Heart right ventricle (tissue), 16 donors: ENCODE results near the gene LRRC7. TPM values are rescaled to one million over a fixed set of nuclear protein-coding genes. Genes with fewer than 3 reads are reported as not detected.

ENCODE experiments used
- ATAC-seq, 8 donors: fragments of 200-7000 bp; cut with Tn5 transposase; one replicate each; pipeline ENCODE4 v1.9.1; 2020; ENCODE audit warnings: mild to moderate bottlenecking in 8 of 8, moderate library complexity in 8 of 8, moderate number of reproducible peaks in 1 of 8
- DNase-seq, 2 donors: peaks; one replicate each; pipeline ENCODE4 v3.0.0-alpha.2; 2020
- H3K27ac ChIP-seq, 10 donors: fragments of 200-600 bp; sonication (generic) in 2 of 10; one replicate each; pipeline versions ENCODE4 v1.5.0 to v1.8.0; 2020 to 2022; ENCODE audit warnings: mild to moderate bottlenecking in 3 of 10
- H3K27me3 ChIP-seq, 7 donors: fragments of 200-600 bp; one replicate each; pipeline ENCODE4 v1.8.0; 2021 to 2022; ENCODE audit warnings: mild to moderate bottlenecking in 2 of 7
- H3K36me3 ChIP-seq, 9 donors: fragments of 200-600 bp; sonication (generic) in 1 of 9; one replicate each; pipeline versions ENCODE4 v1.5.0 to v1.8.0; 2020 to 2022; ENCODE audit warnings: mild to moderate bottlenecking in 2 of 9
- H3K4me1 ChIP-seq, 9 donors: fragments of 200-600 bp; sonication (generic) in 1 of 9; one replicate each; pipeline versions ENCODE4 v1.5.0 to v1.8.0; 2020 to 2022; ENCODE audit warnings: mild to moderate bottlenecking in 4 of 9
- H3K4me3 ChIP-seq, 10 donors: fragments of 200-600 bp; sonication (generic) in 2 of 10; one replicate each; pipeline versions ENCODE4 v1.5.0 to v1.8.0; 2020 to 2022; ENCODE audit warnings: mild to moderate bottlenecking in 7 of 10, moderate library complexity in 2 of 10
- H3K9me3 ChIP-seq, 11 donors: fragments of 200-600 bp in 10 of 11; sonication (generic) in 2 of 11; one replicate each; pipeline versions ENCODE4 v1.5.0 to v1.8.0; 2013 to 2022; ENCODE audit warnings: mild to moderate bottlenecking in 2 of 11, control low read depth in 1 of 11, moderate library complexity in 1 of 11
- WGBS, 2 donors: extraction: QIAGEN DNeasy Blood & Tissue Kit; methylation state at CpG; one replicate each; pipeline ENCODE4 v1.1.7; 2013; ENCODE audit warnings: inconsistent platforms in 1 of 2; 5-methylcytosine and 5-hydroxymethylcytosine counted together
- intact Hi-C, 10 donors: fragments of 100-400 bp; cut with DNase I; formaldehyde crosslinking; loops; one replicate each; pipeline versions ENCODE4 v1.11.1 to v1.14.2; 2022
- polyA plus RNA-seq, 2 donors: library from polyadenylated mRNA; stranded (reverse); fragments of 200-250 nt; gene quantifications; one replicate each; pipeline ENCODE4 v1.2.3, GENCODE V29; 2013
- total RNA-seq, 10 donors: library from RNA; stranded (reverse); fragmentation: NEBNext Ultra II Directional in 3 of 10; extraction: Animal tissue kit (Norgen Biotek cat#: 25700) in 3 of 10; gene quantifications; one replicate each; pipeline versions ENCODE4 v1.2.1 to v1.2.4, GENCODE V29; 2021 to 2023
- TF ChIP-seq, protein P1 (sequence below), 9 donors: fragments of 200-600 bp; sonication (generic) in 2 of 9; IDR thresholded peaks; one replicate each; pipeline versions ENCODE4 v1.5.0 to v1.8.0; 2021 to 2022; ENCODE audit warnings: antibody characterized with exemption in 9 of 9, mild to moderate bottlenecking in 5 of 9, moderate library complexity in 1 of 9
- donor health status: Arrhythmogenic right ventricular cardiomyopathy.
- donor health status: ischemic (EF 13 %, LVEDD 7.1; RV severe dilation, severe dysfunction).
- donor health status: healthy with polysubstance abuse.
- donor health status: DM: no; HTN: yes; CAD: no.
- donor health status: DM: no; HTN: no; CAD: no.
- donor health status: ischemic (EF 25% LVEDD 6.9; RV normal size, moderate dysfunction).
- donor health status: ischemic (EF 25% LVEDD 5.7; RV mildly dilated, moderate dysfunction).
- donor health status: healthy.
- donor health status: DM: yes; HTN: yes; CAD: no.
- donor health status: Ischemic cardiomyopathy.
- donor health status: ischemic (EF 35%, LVEDD 5.7; RV mildly dilated, moderate dysfunction).
- donor health status: nonischemic (EF 11% LVEDD 7.7; RV severe dilation, severe dysfunction).
- donor health status: DM: yes; HTN: yes; CAD: no.
- donor health status: PGD.
- donor health status: ischemic (EF 29% LVEDD 5.4; RV normal size, mild dysfunction).
- donor health status: nonischemic (EF 23%, LVEDD 6.1; RV moderate dilation, normal function).

The LRRC7 gene
- total and polyA plus RNA-seq, 12 donors = 0.03 to 2.1 (median 0.59) TPM

DNA sequence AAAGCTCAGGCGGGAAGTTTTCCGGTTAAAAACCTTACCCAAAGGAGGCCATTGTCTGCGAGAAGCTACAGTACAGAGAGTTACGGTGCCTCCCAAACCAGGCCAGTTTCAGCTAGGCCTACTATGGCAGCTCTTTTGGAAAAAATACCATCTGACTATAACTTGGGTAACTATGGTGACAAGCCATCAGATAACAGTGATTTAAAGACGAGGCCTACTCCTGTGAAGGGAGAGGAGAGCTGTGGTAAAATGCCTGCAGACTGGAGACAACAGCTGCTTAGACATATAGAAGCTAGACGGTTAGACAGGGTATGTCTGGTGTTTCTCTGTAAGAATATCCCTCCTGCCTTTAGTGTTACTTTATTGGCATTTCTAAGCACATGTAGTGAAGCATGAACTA is 471.8 kb downstream of the LRRC7 start:
- H3K9me3 ChIP-seq = no peaks in the 10 kb centered on the region
- intact Hi-C loops = no loop called here
- DNase-seq (no peak), ATAC-seq (no peak)
- TF ChIP-seq, protein P1, sequence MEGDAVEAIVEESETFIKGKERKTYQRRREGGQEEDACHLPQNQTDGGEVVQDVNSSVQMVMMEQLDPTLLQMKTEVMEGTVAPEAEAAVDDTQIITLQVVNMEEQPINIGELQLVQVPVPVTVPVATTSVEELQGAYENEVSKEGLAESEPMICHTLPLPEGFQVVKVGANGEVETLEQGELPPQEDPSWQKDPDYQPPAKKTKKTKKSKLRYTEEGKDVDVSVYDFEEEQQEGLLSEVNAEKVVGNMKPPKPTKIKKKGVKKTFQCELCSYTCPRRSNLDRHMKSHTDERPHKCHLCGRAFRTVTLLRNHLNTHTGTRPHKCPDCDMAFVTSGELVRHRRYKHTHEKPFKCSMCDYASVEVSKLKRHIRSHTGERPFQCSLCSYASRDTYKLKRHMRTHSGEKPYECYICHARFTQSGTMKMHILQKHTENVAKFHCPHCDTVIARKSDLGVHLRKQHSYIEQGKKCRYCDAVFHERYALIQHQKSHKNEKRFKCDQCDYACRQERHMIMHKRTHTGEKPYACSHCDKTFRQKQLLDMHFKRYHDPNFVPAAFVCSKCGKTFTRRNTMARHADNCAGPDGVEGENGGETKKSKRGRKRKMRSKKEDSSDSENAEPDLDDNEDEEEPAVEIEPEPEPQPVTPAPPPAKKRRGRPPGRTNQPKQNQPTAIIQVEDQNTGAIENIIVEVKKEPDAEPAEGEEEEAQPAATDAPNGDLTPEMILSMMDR (IDR thresholded peaks at IDR 0.05) = no peak
- H3K27me3 ChIP-seq = no peaks in the 10 kb centered on the region
- no peak overlapping the region for H3K27ac ChIP-seq
- H3K4me3 ChIP-seq = no peak overlapping the region
- 81 to 83% methylated on average over 6 of the region's 6 CpGs for WGBS, 2 donors
- H3K36me3 ChIP-seq = no peaks in the 10 kb centered on the region
- peaks cover 0 to 10% (median 0%) of the 10 kb centered on the region in 9 donors for H3K4me1 ChIP-seq

DNA sequence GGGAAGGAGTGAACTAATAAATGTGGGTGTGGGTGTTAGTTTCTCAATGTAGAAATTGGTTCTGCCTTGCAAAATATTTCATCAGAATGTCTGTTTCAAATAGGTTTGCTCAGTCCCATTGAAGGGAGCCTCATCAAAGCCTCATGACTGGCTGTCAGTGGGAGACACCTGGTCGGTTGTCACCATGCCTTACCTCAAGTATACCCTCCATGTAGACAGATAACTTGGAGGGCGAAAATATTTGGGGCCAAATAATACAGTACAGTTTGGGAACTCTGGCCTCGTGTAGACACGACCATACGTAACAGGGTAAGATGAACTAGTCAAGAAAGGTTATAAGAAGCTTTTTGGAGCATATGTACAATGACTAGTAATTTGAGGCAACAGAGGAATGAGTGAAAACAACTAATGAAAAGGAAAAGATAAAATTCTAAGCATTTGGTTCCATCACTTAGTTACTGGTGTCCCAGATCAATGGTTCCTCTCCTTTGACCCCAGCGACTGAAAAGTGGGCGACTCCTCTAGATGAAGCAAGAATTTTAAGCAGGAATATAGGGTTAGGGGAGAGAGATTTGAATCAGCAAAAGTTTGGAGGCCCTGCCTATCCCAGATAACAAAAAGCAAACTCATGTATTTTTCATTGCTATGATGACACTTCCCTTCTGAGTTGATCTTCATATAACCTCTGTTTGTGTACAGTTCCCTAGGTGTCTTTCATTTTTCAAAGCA is 473.8 kb downstream of the LRRC7 start:
- H3K4me1 ChIP-seq = peaks cover 0 to 10% (median 0%) of the 10 kb centered on the region in 9 donors
- 90 to 93% methylated on average over 7 of the region's 7 CpGs for WGBS, 2 donors
- H3K27me3 ChIP-seq = no peaks in the 10 kb centered on the region
- H3K4me3 ChIP-seq = no peak overlapping the region
- H3K9me3 ChIP-seq = no peaks in the 10 kb centered on the region
- intact Hi-C loops = no loop called here
- DNase-seq (no peak), ATAC-seq (no peak)
- no peaks in the 10 kb centered on the region for H3K36me3 ChIP-seq
- TF ChIP-seq, protein P1 (IDR thresholded peaks at IDR 0.05) = no peak
- no peak overlapping the region for H3K27ac ChIP-seq

- H3K27ac ChIP-seq = no peak overlapping the region
- TF ChIP-seq, protein P1 (IDR thresholded peaks at IDR 0.05) = no peak
These were observed 474.5 kb downstream of the LRRC7 start for GRCh38 chr1:70042090-70042731.

DNA sequence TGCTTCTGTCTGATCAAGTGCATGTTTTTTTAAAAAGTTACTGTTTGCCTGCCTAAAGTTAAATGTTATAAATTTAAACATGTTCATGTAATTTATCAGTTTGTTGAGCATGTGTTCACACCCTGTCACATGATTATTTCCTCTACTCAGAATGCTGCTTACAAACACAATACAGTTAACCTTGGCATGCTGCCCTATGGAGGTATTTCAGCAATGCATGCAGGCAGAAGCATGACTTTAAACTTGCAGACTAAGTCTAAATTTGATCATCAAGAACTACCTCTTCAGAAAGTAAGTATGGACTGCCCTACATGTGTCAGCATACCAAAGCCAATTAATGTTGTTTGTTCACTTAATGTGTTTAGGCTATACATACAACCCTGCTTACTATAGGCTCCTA is 476.1 kb downstream of the LRRC7 start:
- no peak for ATAC-seq

More at GRCh38 chr1:70042090-70042731, 474.5 kb downstream of the LRRC7 start:
- no peaks in the 10 kb centered on the region for H3K27me3 ChIP-seq
- no peaks in the 10 kb centered on the region for H3K9me3 ChIP-seq
- no peak for DNase-seq
- 55 to 56% methylated on average over 3 of the region's 3 CpGs for WGBS, 2 donors
- ATAC-seq = no peak
- H3K4me1 ChIP-seq = peaks cover 0 to 10% (median 0%) of the 10 kb centered on the region in 9 donors
- intact Hi-C loops = no loop called here
- no peaks in the 10 kb centered on the region for H3K36me3 ChIP-seq
- H3K4me3 ChIP-seq = no peak overlapping the region

More for the DNA sequence above, 476.1 kb downstream of the LRRC7 start:
- Histone ChIP-seq H3K9me3 (no peaks in the 10 kb centered on the region), H3K36me3 (no peaks in the 10 kb centered on the region), H3K4me1 (peaks cover 0 to 10% (median 0%) of the 10 kb centered on the region in 9 donors), H3K4me3 (no peak overlapping the region), H3K27me3 (no peaks in the 10 kb centered on the region), H3K27ac (no peak overlapping the region)
- peak in 1 of 2 donors; percentile 9 for DNase-seq
- TF ChIP-seq, protein P1 (IDR thresholded peaks at IDR 0.05) = no peak
- intact Hi-C loops = no loop called here
